Esophagus muscularis mucosa (tissue), 4 donors: ENCODE data around the gene TMCO4. TPM values are rescaled to one million over a fixed set of nuclear protein-coding genes. Genes with fewer than 3 reads are reported as not detected.

ENCODE experiments used
- DNase-seq: peaks from one replicate; pipeline ENCODE4 v3.0.0-alpha.2; 2017; ENCODE audit errors: extremely low spot score
- H3K27ac ChIP-seq, 4 donors: fragments of 200-600 bp; sonication (generic); replicated peaks in 1 of 4; 1 replicate in 3 of 4; 2 replicates in 1 of 4; pipeline ENCODE4 v1.5.1; 2016 to 2019; ENCODE audit warnings: mild to moderate bottlenecking in 1 of 4
- H3K27me3 ChIP-seq, 4 donors: fragments of 200-600 bp; sonication (generic); one replicate each; pipeline versions ENCODE4 v1.5.1 to v1.6.0; 2016 to 2019
- H3K36me3 ChIP-seq, 4 donors: fragments of 200-600 bp; sonication (generic); one replicate each; pipeline ENCODE4 v1.5.1; 2016 to 2019
- H3K4me1 ChIP-seq, 4 donors: fragments of 200-600 bp; sonication (generic); one replicate each; pipeline ENCODE4 v1.5.1; 2016 to 2019
- H3K4me3 ChIP-seq, 4 donors: fragments of 200-600 bp; sonication (generic); 1 replicate in 2 of 4; 2 replicates in 2 of 4; pipeline ENCODE4 v1.5.1; 2016 to 2019; ENCODE audit warnings: mild to moderate bottlenecking in 4 of 4, moderate library complexity in 1 of 4
- H3K9me3 ChIP-seq, 4 donors: fragments of 200-600 bp; sonication (generic); 1 replicate in 3 of 4; 2 replicates in 1 of 4; pipeline ENCODE4 v1.5.1; 2016 to 2019
- EP300 ChIP-seq: sonication (generic); formaldehyde crosslinking; IDR thresholded peaks from one replicate; pipeline ENCODE4 v1.6.1; 2017; ENCODE audit warnings: antibody characterized with exemption
- POLR2A ChIP-seq: fragments of 450-650 bp; IDR thresholded peaks from one replicate; pipeline ENCODE4 v1.6.1; 2017; ENCODE audit warnings: antibody characterized with exemption, moderate library complexity, mild to moderate bottlenecking, low read depth
- POLR2AphosphoS5 ChIP-seq, 2 donors: sonication (generic); formaldehyde crosslinking; IDR thresholded peaks; one replicate each; pipeline ENCODE4 v1.6.1; 2017; ENCODE audit warnings: antibody characterized with exemption in 2 of 2
- WGBS: methylation state at CpG from one replicate; pipeline ENCODE4 v1.1.5; 2018; 5-methylcytosine and 5-hydroxymethylcytosine counted together
- intact Hi-C: fragments of 100-400 bp; cut with DNase I; formaldehyde crosslinking; loops from one replicate; pipeline ENCODE4 v1.15.1; 2023
- total RNA-seq, 4 donors: library from RNA; depleted of rRNA; stranded (reverse); fragments of >200 nt; gene quantifications; one replicate each; pipeline versions ENCODE4 v1.1.0 to v1.2.1, GENCODE V29; 2016
- TF ChIP-seq, protein P1 (sequence below), 3 experiments: fragments of 200-600 bp in 2 of 3; fragments of 450-650 bp in 1 of 3; sonication (generic) in 2 of 3; IDR thresholded peaks; one replicate each; pipeline ENCODE4 v1.5.1; 2017 to 2019; ENCODE audit warnings: antibody characterized with exemption in 3 of 3, mild to moderate bottlenecking in 2 of 3, moderate library complexity in 1 of 3

TMCO4 gene
- total RNA-seq, 4 donors from 2014 or later = 20.8 to 34.4 (median 25.8) TPM

GRCh38 chr1:19804831-19805251 is 5.1 kb upstream of the TMCO4 start:
- H3K27ac ChIP-seq = no peak overlapping the region
- DNase-seq = no peak
- WGBS = 80% methylated on average over 6 of the region's 6 CpGs
- intact Hi-C loops = no loop called here
- peaks cover 5 to 11% (median 7%) of the 10 kb centered on the region in 4 donors for H3K4me1 ChIP-seq
- no peak overlapping the region for H3K4me3 ChIP-seq
- TF ChIP-seq POLR2AphosphoS5 (IDR thresholded peaks at IDR 0.05) (no peak), EP300 (no peak), POLR2A (no peak)
- TF ChIP-seq, protein P1, sequence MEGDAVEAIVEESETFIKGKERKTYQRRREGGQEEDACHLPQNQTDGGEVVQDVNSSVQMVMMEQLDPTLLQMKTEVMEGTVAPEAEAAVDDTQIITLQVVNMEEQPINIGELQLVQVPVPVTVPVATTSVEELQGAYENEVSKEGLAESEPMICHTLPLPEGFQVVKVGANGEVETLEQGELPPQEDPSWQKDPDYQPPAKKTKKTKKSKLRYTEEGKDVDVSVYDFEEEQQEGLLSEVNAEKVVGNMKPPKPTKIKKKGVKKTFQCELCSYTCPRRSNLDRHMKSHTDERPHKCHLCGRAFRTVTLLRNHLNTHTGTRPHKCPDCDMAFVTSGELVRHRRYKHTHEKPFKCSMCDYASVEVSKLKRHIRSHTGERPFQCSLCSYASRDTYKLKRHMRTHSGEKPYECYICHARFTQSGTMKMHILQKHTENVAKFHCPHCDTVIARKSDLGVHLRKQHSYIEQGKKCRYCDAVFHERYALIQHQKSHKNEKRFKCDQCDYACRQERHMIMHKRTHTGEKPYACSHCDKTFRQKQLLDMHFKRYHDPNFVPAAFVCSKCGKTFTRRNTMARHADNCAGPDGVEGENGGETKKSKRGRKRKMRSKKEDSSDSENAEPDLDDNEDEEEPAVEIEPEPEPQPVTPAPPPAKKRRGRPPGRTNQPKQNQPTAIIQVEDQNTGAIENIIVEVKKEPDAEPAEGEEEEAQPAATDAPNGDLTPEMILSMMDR (IDR thresholded peaks at IDR 0.05) = no peak
- H3K36me3 ChIP-seq = no peaks in the 10 kb centered on the region
- H3K9me3 ChIP-seq = no peaks in the 10 kb centered on the region
- no peaks in the 10 kb centered on the region for H3K27me3 ChIP-seq

GRCh38 chr1:19802269-19802668 is 2.6 kb upstream of the TMCO4 start:
- DNase-seq = no peak
- Histone ChIP-seq H3K9me3 (no peaks in the 10 kb centered on the region), H3K27me3 (no peaks in the 10 kb centered on the region), H3K36me3 (peaks cover 0 to 2% (median 0%) of the 10 kb centered on the region in 4 donors), H3K27ac (no peak overlapping the region), H3K4me3 (no peak overlapping the region), H3K4me1 (peaks cover 10 to 29% (median 23%) of the 10 kb centered on the region in 4 donors)
- TF ChIP-seq POLR2AphosphoS5 (IDR thresholded peaks at IDR 0.05) (no peak), EP300 (no peak), POLR2A (no peak)
- TF ChIP-seq, protein P1 (IDR thresholded peaks at IDR 0.05) = no peak
- 66% methylated on average over 7 of the region's 7 CpGs for WGBS
- intact Hi-C loops = no loop called here

- TF ChIP-seq EP300 = no peak
- TF ChIP-seq POLR2A = no peak
- TF ChIP-seq, protein P1 (IDR thresholded peaks at IDR 0.05) = no peak
- no peak for TF ChIP-seq POLR2AphosphoS5 (IDR thresholded peaks at IDR 0.05)
- Histone ChIP-seq H3K4me1 (peaks cover 10 to 29% (median 23%) of the 10 kb centered on the region in 4 donors), H3K4me3 (peak overlapping the region; percentile 63 to 89 (median 83)), H3K27ac (peak overlapping the region; percentile 83 to 88 (median 86)), H3K9me3 (no peaks in the 10 kb centered on the region), H3K36me3 (peaks cover 0 to 11% (median 2%) of the 10 kb centered on the region in 4 donors), H3K27me3 (no peaks in the 10 kb centered on the region)
- WGBS = 21% methylated on average over 28 of the region's 33 CpGs
- intact Hi-C loops = no loop called here
- DNase-seq = no peak
These were observed 524 bp upstream of the TMCO4 start for GRCh38 chr1:19800076-19800804.

DNA sequence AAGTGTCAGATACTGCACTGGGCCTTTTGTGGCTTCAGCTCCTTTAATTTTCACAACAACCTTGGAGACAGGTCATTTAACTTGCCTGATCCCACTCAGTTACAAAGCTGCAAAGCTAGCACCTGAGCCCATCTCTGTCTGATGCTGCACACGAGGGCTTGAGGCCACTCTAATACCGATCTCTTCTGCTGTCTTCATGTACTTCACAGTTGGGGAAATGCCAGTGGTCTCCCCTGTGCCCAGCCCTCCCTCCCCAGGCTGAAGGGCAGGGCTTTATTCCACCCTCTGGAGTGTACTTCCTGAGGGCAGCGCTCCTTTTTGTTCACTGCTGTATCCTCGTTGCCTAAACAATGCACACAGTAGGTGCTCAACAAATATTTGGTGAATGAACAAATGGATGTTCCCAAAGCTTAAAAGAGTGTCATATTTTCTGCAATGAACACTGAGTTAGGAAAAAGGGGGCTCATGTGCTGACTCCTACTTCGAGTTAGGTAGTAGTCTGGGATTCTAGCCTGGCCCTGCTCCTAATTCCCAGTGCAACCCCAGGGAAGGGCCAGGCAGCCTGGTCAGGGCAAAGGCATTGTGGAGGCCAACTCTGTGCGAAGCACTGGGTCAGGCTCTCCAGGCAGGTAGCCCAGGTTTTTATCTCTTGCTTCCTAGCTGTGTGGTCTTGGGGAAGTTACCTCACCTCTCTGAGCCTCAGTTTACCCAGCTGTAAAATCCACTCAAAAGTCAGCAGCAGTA is 1.1 kb downstream of the TMCO4 start:
- no peaks in the 10 kb centered on the region for H3K27me3 ChIP-seq
- intact Hi-C loops = no loop called here
- DNase-seq = no peak
- peaks cover 0 to 18% (median 3%) of the 10 kb centered on the region in 4 donors for H3K36me3 ChIP-seq
- peak overlapping the region; percentile 83 to 88 (median 86) for H3K27ac ChIP-seq
- peaks cover 10 to 29% (median 23%) of the 10 kb centered on the region in 4 donors for H3K4me1 ChIP-seq
- no peaks in the 10 kb centered on the region for H3K9me3 ChIP-seq
- H3K4me3 ChIP-seq = peak overlapping the region; percentile 63 to 89 (median 83)
- TF ChIP-seq, protein P1 (IDR thresholded peaks at IDR 0.05) = no peak
- TF ChIP-seq POLR2AphosphoS5 (IDR thresholded peaks at IDR 0.05) = no peak
- no peak for TF ChIP-seq EP300
- no peak for TF ChIP-seq POLR2A
- WGBS = 79% methylated on average over 6 of the region's 6 CpGs
